Measurements from ENCODE around the gene DNM1.

DNA sequence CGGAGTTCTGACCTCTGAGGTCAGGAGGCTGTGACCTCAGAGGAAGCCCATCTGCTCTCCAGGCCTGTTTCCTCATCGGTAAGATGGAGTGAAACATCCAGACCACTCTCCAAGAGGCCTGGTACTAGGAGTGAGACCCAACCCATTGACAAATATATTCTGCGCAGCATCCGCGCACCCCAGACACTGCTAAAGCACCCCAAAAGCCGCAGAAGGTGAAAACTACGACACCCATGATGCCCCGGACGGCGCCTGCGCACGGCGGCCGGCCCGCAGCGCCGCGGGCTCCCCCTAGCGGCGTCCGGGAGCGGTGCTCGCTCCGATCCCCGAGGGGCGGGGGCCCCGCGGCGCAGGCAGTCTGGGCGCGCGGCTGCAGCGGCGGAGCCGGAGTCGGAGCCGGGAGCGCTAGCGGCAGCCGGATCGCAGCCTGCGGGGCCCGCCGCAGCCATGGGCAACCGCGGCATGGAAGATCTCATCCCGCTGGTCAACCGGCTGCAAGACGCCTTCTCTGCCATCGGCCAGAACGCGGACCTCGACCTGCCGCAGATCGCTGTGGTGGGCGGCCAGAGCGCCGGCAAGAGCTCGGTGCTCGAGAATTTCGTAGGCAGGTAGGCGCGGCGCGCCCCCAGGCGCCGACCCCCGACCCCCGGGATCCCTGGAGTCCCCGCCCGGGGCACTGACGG is at the start of gene DNM1:
- 0 out of 2 replicates have a peak, but pooled peaks have one; percentile 17 for TF ChIP-seq FOXM1 (IDR thresholded peaks at IDR 0.05; ENCODE audit: borderline replicate concordance)
- TF ChIP-seq SP1 (IDR thresholded peaks at IDR 0.05): no peak
- no peak for TF ChIP-seq SUZ12 (IDR thresholded peaks at IDR 0.05)
- TF ChIP-seq BHLHE40 (IDR thresholded peaks at IDR 0.05; ENCODE audit: borderline replicate concordance): no peak
- TF ChIP-seq HDGF (IDR thresholded peaks at IDR 0.05; ENCODE audit: borderline replicate concordance): no peak
- TF ChIP-seq FOXK2 (IDR thresholded peaks at IDR 0.05): no peak
- 0 out of 2 replicates have a peak, but pooled peaks have one; percentile 41 for TF ChIP-seq ARNT (IDR thresholded peaks at IDR 0.05)
- TF ChIP-seq LEF1 (IDR thresholded peaks at IDR 0.05; ENCODE audit: borderline replicate concordance): peak; percentile 69; the same call in 1 of the 2 replicates
- no peak for TF ChIP-seq ELF4 (IDR thresholded peaks at IDR 0.05)
- no peak for TF ChIP-seq NFRKB (IDR thresholded peaks at IDR 0.05)
- no peak for TF ChIP-seq L3MBTL2 (conservative IDR thresholded peaks at IDR 0.05)
- TF ChIP-seq, protein P1, sequence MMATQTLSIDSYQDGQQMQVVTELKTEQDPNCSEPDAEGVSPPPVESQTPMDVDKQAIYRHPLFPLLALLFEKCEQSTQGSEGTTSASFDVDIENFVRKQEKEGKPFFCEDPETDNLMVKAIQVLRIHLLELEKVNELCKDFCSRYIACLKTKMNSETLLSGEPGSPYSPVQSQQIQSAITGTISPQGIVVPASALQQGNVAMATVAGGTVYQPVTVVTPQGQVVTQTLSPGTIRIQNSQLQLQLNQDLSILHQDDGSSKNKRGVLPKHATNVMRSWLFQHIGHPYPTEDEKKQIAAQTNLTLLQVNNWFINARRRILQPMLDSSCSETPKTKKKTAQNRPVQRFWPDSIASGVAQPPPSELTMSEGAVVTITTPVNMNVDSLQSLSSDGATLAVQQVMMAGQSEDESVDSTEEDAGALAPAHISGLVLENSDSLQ (IDR thresholded peaks at IDR 0.05): no peak
- TF ChIP-seq CTBP1 (IDR thresholded peaks at IDR 0.05; ENCODE audit: borderline replicate concordance): no peak
- no peak for TF ChIP-seq FOXA1 (IDR thresholded peaks at IDR 0.05)

All from HEK293T (cell line).